Panc1 (cell line): Measurements from ENCODE around the gene PLK5. TPM values are rescaled to one million over a fixed set of nuclear protein-coding genes. Genes with fewer than 3 reads are reported as not detected.

Source experiments
- ATAC-seq: fragments of 200-7000 bp; cut with Tn5 transposase; 2 replicates; pipeline ENCODE4 v1.9.1; 2020; ENCODE audit warnings: mild to moderate bottlenecking, moderate library complexity
- BruUV-seq: library from RNA; stranded (reverse); fragments of 400-500 nt; replicated peaks from 2 replicates; lab custom pipeline; 2021; lab: Mats Ljungman, UMichigan
- CTCF ChIA-PET: fragments of 300-600 bp; sonication (Branson Sonifier 250); formaldehyde crosslinking; loops from one replicate; lab custom pipeline; 2022; ENCODE audit warnings: antibody characterized with exemption; lab: Charles Lee
- POLR2A ChIA-PET: fragments of 300-600 bp; sonication (Branson Sonifier 250); formaldehyde crosslinking; loops from one replicate; lab custom pipeline; 2022; ENCODE audit warnings: antibody characterized with exemption; lab: Charles Lee
- DNase-seq: peaks from one replicate; pipeline ENCODE4 v3.0.0-alpha.2; 2010; ENCODE audit warnings: low read depth, low spot score
- H3K27ac ChIP-seq: 2 replicates; pipeline ENCODE4 v1.5.1; 2011; ENCODE audit warnings: mild to moderate bottlenecking, low read length, inconsistent platforms
- H3K27me3 ChIP-seq: fragments of 200-500 bp; sonication (Bioruptor generic); 2 replicates; pipeline ENCODE4 v1.6.0; 2014; ENCODE audit warnings: low read length, inconsistent platforms; ENCODE audit not compliant: control insufficient read depth, insufficient read depth
- H3K36me3 ChIP-seq: fragments of 200-500 bp; sonication (Bioruptor generic); 2 replicates; pipeline ENCODE4 v1.5.1; 2014; ENCODE audit warnings: inconsistent platforms, mild to moderate bottlenecking, low read length, moderate library complexity; ENCODE audit not compliant: control insufficient read depth, insufficient read depth
- H3K4me1 ChIP-seq: 2 replicates; pipeline ENCODE4 v1.5.1; 2011; ENCODE audit warnings: inconsistent platforms, mild to moderate bottlenecking, low read length, moderate library complexity; ENCODE audit not compliant: control insufficient read depth, insufficient read depth
- H3K4me3 ChIP-seq, 2 experiments: 2 replicates each; pipeline ENCODE4 v1.5.1; 2011 to 2012; ENCODE audit warnings: low read depth in 2 of 2, low read length in 2 of 2, mild to moderate bottlenecking in 2 of 2, inconsistent platforms in 1 of 2, moderate library complexity in 1 of 2
- H3K9me3 ChIP-seq: fragments of 200-500 bp; sonication (Bioruptor generic); 2 replicates; pipeline ENCODE4 v1.5.1; 2014; ENCODE audit warnings: low read depth, mild to moderate bottlenecking, inconsistent platforms, low read length, moderate library complexity; ENCODE audit not compliant: control insufficient read depth, insufficient read depth
- POLR2AphosphoS5 ChIP-seq: IDR thresholded peaks from 2 replicates; pipeline ENCODE4 v1.6.1; 2012; ENCODE audit warnings: mild to moderate bottlenecking, low read depth, low read length, moderate library complexity
- REST ChIP-seq, 2 experiments: IDR thresholded peaks; 2 replicates each; pipeline ENCODE4 v1.6.1; 2011 to 2012; ENCODE audit warnings: low read depth in 2 of 2, control low read depth in 1 of 2, low read length in 1 of 2, mild to moderate bottlenecking in 1 of 2, moderate library complexity in 1 of 2; ENCODE audit not compliant: insufficient read depth in 1 of 2
- SIN3A ChIP-seq: IDR thresholded peaks from 2 replicates; pipeline ENCODE4 v1.6.1; 2012; ENCODE audit warnings: low read depth, mild to moderate bottlenecking, low read length, moderate library complexity, borderline replicate concordance; ENCODE audit not compliant: insufficient read depth
- TCF7L2 ChIP-seq: IDR thresholded peaks from 2 replicates; pipeline ENCODE4 v1.6.1; 2011; ENCODE audit warnings: mild to moderate bottlenecking, low read depth, low read length, inconsistent platforms
- in situ Hi-C: cut with HindIII; loops from 2 replicates; pipeline ENCODE4 v1.10.0; 2016; ENCODE audit warnings: low sequenced_read_pairs, low pct_unique_long_range_greater_than_20kb
- intact Hi-C: fragments of 100-400 bp; cut with micrococcal nuclease; formaldehyde crosslinking; loops from one replicate; pipeline ENCODE4 v1.10.0; 2022; ENCODE audit not compliant: unreplicated experiment
- total RNA-seq: library from RNA; stranded (reverse); gene quantifications from one replicate; pipeline ENCODE4 v1.2.1, GENCODE V29; 2021; ENCODE audit not compliant: unreplicated experiment
- TF ChIP-seq, protein P1 (sequence below): fragments of 450-650 bp; IDR thresholded peaks from 2 replicates; pipeline ENCODE4 v1.5.1; 2017; ENCODE audit warnings: mild to moderate bottlenecking

The PLK5 gene
- total RNA-seq, 1 experiment from 2014 or later, result not detected

GRCh38 chr19:1507192-1507660 is 16.7 kb upstream of the PLK5 start:
- no TSS peak for BruUV-seq
- ChIA-PET POLR2A (no interaction called here), CTCF (no interaction called here)
- TF ChIP-seq TCF7L2, result no peak
- no peak for TF ChIP-seq SIN3A
- TF ChIP-seq POLR2AphosphoS5, result no peak
- TF ChIP-seq, protein P1, sequence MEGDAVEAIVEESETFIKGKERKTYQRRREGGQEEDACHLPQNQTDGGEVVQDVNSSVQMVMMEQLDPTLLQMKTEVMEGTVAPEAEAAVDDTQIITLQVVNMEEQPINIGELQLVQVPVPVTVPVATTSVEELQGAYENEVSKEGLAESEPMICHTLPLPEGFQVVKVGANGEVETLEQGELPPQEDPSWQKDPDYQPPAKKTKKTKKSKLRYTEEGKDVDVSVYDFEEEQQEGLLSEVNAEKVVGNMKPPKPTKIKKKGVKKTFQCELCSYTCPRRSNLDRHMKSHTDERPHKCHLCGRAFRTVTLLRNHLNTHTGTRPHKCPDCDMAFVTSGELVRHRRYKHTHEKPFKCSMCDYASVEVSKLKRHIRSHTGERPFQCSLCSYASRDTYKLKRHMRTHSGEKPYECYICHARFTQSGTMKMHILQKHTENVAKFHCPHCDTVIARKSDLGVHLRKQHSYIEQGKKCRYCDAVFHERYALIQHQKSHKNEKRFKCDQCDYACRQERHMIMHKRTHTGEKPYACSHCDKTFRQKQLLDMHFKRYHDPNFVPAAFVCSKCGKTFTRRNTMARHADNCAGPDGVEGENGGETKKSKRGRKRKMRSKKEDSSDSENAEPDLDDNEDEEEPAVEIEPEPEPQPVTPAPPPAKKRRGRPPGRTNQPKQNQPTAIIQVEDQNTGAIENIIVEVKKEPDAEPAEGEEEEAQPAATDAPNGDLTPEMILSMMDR, result no peak
- TF ChIP-seq REST (IDR thresholded peaks at IDR 0.05; ENCODE audit: insufficient read depth in 1 of 2, low read depth in 2 of 2, low read length in 1 of 2), result no peak
- Histone ChIP-seq H3K27ac (no peak overlapping the region), H3K36me3 (no peaks in the 10 kb centered on the region), H3K4me3 (no peak overlapping the region), H3K9me3 (no peaks in the 10 kb centered on the region), H3K4me1 (no peaks in the 10 kb centered on the region), H3K27me3 (no peaks in the 10 kb centered on the region)
- no peak for DNase-seq
- intact Hi-C loops, result no loop called here
- no peak for ATAC-seq
- in situ Hi-C loops, result no loop called here

GRCh38 chr19:1507763-1508506 is 15.9 kb upstream of the PLK5 start:
- in situ Hi-C loops, result no loop called here
- ChIA-PET POLR2A (no interaction called here), CTCF (no interaction called here)
- DNase-seq (peak; percentile 58), ATAC-seq (peak; percentile 84)
- intact Hi-C loops, result no loop called here
- no peak for TF ChIP-seq POLR2AphosphoS5
- TF ChIP-seq, protein P1, result no peak
- no peak for TF ChIP-seq TCF7L2
- Histone ChIP-seq H3K9me3 (no peaks in the 10 kb centered on the region), H3K4me3 (peak overlapping the region; percentile 35 to 39), H3K4me1 (no peaks in the 10 kb centered on the region), H3K27me3 (no peaks in the 10 kb centered on the region), H3K36me3 (peaks cover 2% of the 10 kb centered on the region; the same call in 1 of the 2 replicates), H3K27ac (no peak overlapping the region)
- BruUV-seq, result no TSS peak
